IPS-15b (cell line): Measurements from ENCODE around the gene LHFPL2.

ENCODE experiments used
- H3K27me3 ChIP-seq: one replicate; pipeline ENCODE4 v1.6.1; 2013; ENCODE audit warnings: low read length; ENCODE audit not compliant: control insufficient read depth, insufficient read depth
- H3K36me3 ChIP-seq: one replicate; pipeline ENCODE4 v1.6.1; 2013; ENCODE audit warnings: low read length; ENCODE audit not compliant: control insufficient read depth, insufficient read depth
- H3K4me1 ChIP-seq: one replicate; pipeline ENCODE4 v1.6.1; 2013; ENCODE audit warnings: mild to moderate bottlenecking, low read length; ENCODE audit not compliant: control insufficient read depth, insufficient read depth
- H3K4me3 ChIP-seq: one replicate; pipeline ENCODE4 v1.5.1; 2013; ENCODE audit warnings: low read depth, low read length
- H3K9ac ChIP-seq: one replicate; pipeline ENCODE4 v1.6.1; 2013; ENCODE audit warnings: low read depth, mild to moderate bottlenecking, low read length
- H3K9me3 ChIP-seq: one replicate; pipeline ENCODE4 v1.6.1; 2013; ENCODE audit warnings: mild to moderate bottlenecking, low read length; ENCODE audit not compliant: control insufficient read depth, insufficient read depth

The LHFPL2 gene

DNA sequence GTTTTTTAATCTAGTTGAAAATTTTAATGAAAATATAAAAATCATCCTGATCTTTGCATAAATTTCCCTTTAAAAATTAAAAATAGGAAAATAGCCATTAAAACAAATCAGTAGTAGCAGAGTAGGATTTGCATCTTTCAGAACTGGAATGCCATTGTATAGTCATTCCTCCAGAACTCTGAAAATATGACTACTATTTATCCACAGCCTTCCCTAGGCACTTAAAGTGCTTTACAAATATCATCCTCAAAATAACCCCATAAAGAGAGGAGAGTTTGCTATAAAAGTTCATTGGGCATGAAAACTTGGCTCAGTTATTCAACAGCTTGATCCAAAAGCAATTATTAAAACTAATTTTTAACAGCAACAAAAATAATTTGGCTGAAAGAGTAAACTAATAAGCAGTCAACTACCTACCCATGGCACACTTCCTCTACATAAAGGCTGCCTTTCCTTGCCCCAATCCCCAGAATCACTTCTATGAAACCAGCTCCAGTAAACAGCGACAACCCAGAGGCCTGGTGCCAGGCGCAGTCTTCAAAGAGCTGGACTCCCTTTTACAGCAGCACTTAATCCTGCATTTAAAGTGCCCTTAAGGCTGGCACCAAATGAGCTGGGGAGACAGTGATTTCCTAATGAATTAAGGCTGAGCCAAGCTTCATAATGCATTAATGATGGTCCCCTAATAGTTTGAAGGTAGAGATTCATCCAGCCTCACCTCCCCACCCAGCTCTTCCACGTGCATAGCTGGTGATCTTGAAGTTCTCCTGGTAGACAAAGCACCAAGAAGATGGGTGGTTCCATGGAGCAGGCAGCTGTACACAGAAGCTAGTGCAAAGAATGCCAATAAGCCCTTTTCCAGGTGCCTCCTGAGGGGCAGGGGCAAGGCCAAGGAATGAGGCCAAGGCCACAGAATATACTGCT, 36.1 kb downstream of the LHFPL2 start:
- Histone ChIP-seq H3K4me3 (no peak overlapping the region), H3K9ac (no peak overlapping the region), H3K4me1 (peaks cover 7% of the 10 kb centered on the region)

DNA sequence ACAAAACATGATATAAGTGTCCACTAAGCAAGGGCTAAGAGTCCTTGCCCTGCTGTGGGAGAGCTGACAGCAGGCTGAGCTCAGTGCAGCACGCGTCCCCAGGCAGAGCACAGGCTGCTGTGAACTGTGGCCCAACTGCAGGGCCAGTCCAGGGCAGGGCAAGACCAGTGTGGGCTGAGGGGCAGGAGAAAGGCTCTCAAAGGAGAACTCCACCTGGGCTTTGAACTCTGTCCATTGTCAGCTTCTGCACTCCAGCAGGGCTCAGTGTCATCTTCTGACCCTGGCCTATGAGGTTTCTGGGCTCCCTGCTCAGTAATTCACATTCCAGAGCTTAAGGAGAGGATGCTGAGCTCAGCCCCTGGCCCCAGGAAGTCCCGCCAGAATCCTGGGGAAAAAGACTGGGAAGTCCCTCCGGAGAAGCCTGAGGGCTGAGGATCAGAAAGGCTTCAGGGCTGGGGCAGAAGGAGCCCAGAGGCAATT, 37.4 kb downstream of the LHFPL2 start:
- no peaks in the 10 kb centered on the region for H3K36me3 ChIP-seq
- H3K27me3 ChIP-seq = no peaks in the 10 kb centered on the region

More for the DNA sequence above, 36.1 kb downstream of the LHFPL2 start:
- Histone ChIP-seq H3K9me3 (no peaks in the 10 kb centered on the region), H3K27me3 (no peaks in the 10 kb centered on the region), H3K36me3 (no peaks in the 10 kb centered on the region)

DNA sequence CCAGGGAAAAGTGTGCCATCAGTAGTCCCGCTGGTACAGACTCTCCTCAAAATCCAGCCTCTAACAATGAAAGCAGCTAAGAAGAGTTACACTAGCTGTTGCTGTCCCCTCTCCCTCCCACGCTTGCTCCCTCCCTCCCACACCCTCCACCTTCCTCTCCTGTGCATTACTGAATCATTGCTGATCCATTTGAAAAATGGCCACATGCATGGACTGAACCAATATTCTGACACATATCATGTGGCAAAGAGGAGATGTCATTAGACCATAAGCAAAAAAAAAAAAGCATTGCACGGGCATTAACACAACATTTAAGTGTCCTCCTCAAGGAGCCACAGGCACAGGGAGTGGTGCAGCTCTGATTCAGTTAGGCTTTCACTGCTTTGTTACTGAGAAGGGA, 37.9 kb downstream of the LHFPL2 start:
- no peaks in the 10 kb centered on the region for H3K27me3 ChIP-seq
- H3K36me3 ChIP-seq = no peaks in the 10 kb centered on the region
- H3K4me3 ChIP-seq = no peak overlapping the region
- H3K9ac ChIP-seq = no peak overlapping the region
- H3K9me3 ChIP-seq = no peaks in the 10 kb centered on the region
- H3K4me1 ChIP-seq = peaks cover 7% of the 10 kb centered on the region

More for the DNA sequence above, 37.4 kb downstream of the LHFPL2 start:
- H3K9me3 ChIP-seq = no peaks in the 10 kb centered on the region
- no peak overlapping the region for H3K9ac ChIP-seq
- no peak overlapping the region for H3K4me3 ChIP-seq
- peaks cover 7% of the 10 kb centered on the region for H3K4me1 ChIP-seq

DNA sequence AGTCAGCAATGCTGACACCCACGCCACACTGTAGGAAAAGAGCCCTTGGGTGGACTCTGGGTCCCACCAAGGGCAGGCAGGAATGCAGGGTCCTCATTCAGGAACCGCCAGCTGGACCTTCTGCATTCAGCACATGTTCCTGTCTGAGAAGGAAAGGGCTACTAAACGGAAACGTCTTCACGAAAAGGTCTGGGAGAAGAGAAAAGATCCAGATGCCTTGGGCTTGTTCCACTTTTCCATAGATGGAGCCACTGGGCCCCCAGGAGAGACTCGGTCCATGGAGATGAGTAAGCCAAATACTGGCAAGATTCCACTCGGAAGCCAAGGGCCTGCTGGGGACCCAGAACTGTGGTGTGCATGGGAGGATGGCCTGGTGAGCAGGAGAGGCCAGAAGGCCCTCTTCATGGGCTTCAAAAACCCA, 38.4 kb downstream of the LHFPL2 start:
- Histone ChIP-seq H3K36me3 (no peaks in the 10 kb centered on the region), H3K27me3 (no peaks in the 10 kb centered on the region), H3K9ac (no peak overlapping the region), H3K4me1 (peaks cover 7% of the 10 kb centered on the region), H3K4me3 (no peak overlapping the region), H3K9me3 (no peaks in the 10 kb centered on the region)

DNA sequence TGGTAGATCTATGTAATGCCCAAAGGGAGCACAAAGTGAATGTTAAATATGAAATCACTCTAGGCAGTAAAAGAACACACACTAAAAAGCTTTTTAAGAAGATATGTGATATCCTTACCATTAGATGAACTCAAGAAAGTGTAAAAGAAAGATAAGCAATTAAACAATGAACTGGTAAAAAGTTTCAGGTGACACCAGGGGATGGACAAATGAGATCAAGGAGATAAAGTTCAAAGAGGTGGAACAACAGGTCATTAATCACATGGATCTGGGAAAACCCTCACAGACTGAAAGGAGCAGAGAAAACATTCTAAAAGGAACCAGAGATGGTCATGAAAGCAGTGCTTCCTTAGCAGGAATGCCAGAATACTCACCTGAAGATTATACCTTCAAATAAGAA, 40.7 kb downstream of the LHFPL2 start:
- Histone ChIP-seq H3K27me3 (no peaks in the 10 kb centered on the region), H3K9ac (no peak overlapping the region), H3K9me3 (no peaks in the 10 kb centered on the region), H3K4me1 (peaks cover 7% of the 10 kb centered on the region), H3K36me3 (no peaks in the 10 kb centered on the region), H3K4me3 (no peak overlapping the region)

DNA sequence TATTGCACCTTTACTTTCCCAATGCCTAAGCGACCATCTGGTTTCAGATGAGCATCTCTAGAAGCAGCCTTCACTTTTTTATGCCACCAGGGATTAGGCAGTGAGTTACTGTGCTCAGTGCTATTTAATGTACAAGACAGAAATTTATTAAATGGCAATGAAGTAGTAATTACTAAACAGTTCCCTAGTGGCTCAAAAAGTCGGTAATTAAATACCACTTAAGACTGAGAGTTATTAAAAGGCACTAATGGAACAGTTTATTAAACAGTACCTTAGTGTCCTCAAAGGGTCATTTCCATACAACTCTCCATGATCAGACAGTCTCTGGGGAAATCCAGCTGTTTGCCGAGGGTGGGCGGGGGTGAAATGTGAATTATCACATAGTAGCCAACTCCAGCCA, 42.3 kb downstream of the LHFPL2 start:
- Histone ChIP-seq H3K36me3 (no peaks in the 10 kb centered on the region), H3K4me1 (no peaks in the 10 kb centered on the region), H3K9ac (no peak overlapping the region)

DNA sequence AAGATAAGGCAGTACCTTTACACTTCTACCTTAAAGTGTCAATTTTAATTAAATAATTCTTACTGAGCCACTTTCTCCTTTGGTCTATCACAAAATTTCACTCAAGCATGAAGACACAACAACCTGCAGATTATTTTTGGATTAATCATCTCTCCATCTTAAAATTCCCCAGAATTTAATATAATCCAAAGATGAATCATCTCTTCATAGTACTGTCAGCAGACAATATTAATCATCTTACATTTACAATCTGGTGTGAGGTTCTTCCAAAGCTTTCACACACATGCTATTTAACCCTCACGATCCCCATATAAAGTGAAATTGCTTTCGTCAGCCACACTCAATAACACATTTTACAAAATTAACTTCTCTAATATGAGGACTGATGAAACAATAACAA, 43.0 kb downstream of the LHFPL2 start:
- H3K4me1 ChIP-seq = no peaks in the 10 kb centered on the region
- H3K9ac ChIP-seq = no peak overlapping the region
- H3K27me3 ChIP-seq = no peaks in the 10 kb centered on the region
- H3K36me3 ChIP-seq = no peaks in the 10 kb centered on the region
- H3K9me3 ChIP-seq = no peaks in the 10 kb centered on the region
- no peak overlapping the region for H3K4me3 ChIP-seq

More for the DNA sequence above, 42.3 kb downstream of the LHFPL2 start:
- no peaks in the 10 kb centered on the region for H3K9me3 ChIP-seq
- no peak overlapping the region for H3K4me3 ChIP-seq
- no peaks in the 10 kb centered on the region for H3K27me3 ChIP-seq

DNA sequence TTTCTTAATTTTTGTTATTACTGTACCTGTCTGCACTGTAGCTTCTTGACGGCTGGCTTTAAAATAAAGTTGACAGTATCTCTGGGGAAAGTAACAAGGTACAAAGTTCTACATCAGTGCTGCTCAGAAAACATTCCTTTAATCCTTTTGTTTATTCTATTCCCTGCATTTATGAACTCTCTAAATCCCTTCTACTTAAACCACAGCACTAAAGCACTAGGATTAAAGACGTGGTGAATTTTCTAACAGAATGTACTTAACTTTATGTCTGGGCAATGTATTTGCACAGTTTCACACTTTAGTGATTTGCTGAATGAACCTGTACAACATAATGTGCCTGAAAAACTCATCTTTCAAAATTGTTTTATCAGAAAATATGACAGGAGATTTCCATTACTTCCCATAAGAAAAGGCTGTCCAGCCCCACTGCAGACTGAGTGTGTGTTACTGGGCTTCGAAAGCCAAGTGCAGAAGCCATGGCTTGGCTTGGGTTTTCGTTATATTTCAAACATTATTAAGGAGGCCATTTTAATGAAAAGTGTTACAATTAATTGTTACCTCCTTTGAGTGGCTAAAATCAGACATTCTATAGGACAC, 43.8 kb downstream of the LHFPL2 start:
- Histone ChIP-seq H3K4me3 (no peak overlapping the region), H3K4me1 (no peaks in the 10 kb centered on the region), H3K9ac (no peak overlapping the region), H3K9me3 (no peaks in the 10 kb centered on the region), H3K27me3 (no peaks in the 10 kb centered on the region), H3K36me3 (no peaks in the 10 kb centered on the region)

DNA sequence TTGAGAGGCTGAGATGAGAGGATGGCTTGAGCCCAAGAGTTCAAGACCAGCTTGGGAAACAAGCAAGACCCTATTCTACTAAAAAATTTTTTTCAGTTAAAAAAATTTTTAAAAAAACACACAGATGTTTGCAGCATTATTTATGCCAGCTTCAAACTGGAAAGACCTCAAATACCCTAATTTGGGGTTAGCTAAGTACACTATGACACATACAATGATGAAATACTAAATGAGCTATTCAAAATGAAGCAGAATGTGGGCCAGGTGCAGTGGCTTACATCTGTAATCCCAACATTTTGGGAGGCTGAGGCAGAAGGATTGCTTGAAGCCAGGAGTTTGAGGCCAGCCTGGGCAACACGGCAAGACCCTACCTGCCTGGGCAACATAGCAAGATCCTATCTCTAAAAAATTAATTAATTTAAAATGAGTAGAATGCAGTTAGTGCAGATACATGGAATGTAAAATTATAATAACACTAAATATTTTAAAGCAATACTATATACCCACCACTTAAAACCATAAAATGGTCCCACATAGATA, 44.9 kb downstream of the LHFPL2 start:
- H3K4me3 ChIP-seq = no peak overlapping the region
- H3K4me1 ChIP-seq = no peaks in the 10 kb centered on the region
- no peaks in the 10 kb centered on the region for H3K9me3 ChIP-seq
- H3K27me3 ChIP-seq = no peaks in the 10 kb centered on the region
- no peaks in the 10 kb centered on the region for H3K36me3 ChIP-seq
- no peak overlapping the region for H3K9ac ChIP-seq

DNA sequence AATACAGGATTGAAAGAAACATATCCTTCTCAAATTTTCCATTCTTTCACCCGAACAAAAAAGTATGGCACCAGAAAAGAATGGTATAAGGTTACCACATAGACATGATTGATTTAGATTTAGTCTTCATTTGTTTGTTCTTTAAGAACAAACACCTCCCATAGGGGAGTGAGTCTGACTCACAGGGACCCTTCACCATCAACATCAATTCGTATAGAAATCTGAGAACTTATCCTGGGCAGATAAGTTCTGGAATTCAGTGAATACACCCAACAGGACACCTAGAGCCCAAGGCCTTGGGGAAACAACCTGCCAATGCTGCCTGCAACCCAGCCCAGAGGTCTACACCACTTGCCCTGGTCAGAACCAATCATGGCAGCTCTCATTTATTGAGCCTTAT, 46.2 kb downstream of the LHFPL2 start:
- Histone ChIP-seq H3K27me3 (no peaks in the 10 kb centered on the region), H3K9ac (no peak overlapping the region), H3K9me3 (no peaks in the 10 kb centered on the region), H3K4me1 (peaks cover 6% of the 10 kb centered on the region), H3K4me3 (no peak overlapping the region), H3K36me3 (no peaks in the 10 kb centered on the region)

DNA sequence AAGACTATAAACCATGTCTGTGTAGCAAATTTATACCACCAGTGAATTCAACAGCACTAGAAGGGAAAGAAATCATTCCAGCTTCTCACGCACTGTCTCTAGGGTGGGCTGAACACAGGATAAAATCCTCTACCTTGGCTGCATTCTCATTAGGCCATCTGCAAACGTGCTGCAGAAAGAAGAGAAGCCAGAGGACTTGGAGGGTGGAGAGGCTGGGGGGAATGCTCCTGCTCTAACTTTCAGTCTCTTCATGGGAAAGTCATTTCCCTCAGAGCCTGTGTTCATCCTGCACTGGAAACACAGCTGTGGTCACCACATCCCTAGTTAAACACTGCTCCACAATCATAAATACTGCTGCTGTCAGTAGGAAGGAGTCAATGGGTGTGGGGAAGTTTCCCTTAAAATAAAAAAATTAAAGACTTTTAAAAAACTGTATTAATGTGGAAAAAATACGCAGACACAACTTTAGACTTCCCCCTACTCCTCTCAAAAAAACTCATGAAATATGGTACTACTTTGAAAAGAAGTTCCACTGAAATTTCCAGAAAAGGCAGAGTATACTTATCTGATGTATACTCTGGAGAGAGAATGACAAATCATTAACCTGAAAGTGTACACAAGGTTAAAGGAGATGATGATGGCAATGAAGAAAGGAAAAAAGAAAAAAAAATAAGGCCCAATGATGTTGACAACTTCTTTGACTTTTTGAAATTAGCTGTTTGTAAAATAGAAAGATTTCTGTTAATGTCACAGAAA, 46.8 kb downstream of the LHFPL2 start:
- Histone ChIP-seq H3K36me3 (no peaks in the 10 kb centered on the region), H3K4me1 (peaks cover 6% of the 10 kb centered on the region), H3K27me3 (no peaks in the 10 kb centered on the region), H3K4me3 (no peak overlapping the region), H3K9ac (no peak overlapping the region), H3K9me3 (no peaks in the 10 kb centered on the region)
